OCI-LY7 (cell line): Measurements from ENCODE around the gene MIPEP.

Experiments used
- EZH2phosphoT487 ChIP-seq: fragments of 200-600 bp; sonication (generic); IDR thresholded peaks from 2 replicates; pipeline ENCODE4 v1.6.1; 2018; ENCODE audit warnings: low read depth, borderline replicate concordance, mild to moderate bottlenecking, mixed run types, antibody characterized with exemption, low read length, moderate library complexity, mixed read lengths
- TF ChIP-seq, protein P1 (sequence below): fragments of 200-600 bp; sonication (generic); conservative IDR thresholded peaks from 2 replicates; pipeline ENCODE4 v1.5.1; 2014; ENCODE audit warnings: mild to moderate bottlenecking, antibody characterized with exemption, low read length, moderate library complexity, mixed read lengths

GRCh38 chr13:23731709-23732108 lies 157.5 kb downstream of the MIPEP start:
- TF ChIP-seq, protein P1, sequence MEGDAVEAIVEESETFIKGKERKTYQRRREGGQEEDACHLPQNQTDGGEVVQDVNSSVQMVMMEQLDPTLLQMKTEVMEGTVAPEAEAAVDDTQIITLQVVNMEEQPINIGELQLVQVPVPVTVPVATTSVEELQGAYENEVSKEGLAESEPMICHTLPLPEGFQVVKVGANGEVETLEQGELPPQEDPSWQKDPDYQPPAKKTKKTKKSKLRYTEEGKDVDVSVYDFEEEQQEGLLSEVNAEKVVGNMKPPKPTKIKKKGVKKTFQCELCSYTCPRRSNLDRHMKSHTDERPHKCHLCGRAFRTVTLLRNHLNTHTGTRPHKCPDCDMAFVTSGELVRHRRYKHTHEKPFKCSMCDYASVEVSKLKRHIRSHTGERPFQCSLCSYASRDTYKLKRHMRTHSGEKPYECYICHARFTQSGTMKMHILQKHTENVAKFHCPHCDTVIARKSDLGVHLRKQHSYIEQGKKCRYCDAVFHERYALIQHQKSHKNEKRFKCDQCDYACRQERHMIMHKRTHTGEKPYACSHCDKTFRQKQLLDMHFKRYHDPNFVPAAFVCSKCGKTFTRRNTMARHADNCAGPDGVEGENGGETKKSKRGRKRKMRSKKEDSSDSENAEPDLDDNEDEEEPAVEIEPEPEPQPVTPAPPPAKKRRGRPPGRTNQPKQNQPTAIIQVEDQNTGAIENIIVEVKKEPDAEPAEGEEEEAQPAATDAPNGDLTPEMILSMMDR = no peak
- TF ChIP-seq EZH2phosphoT487 = no peak
